ENCODE data around the gene KRT1. TPM values are rescaled to one million over a fixed set of nuclear protein-coding genes. Genes with fewer than 3 reads are reported as not detected.

KRT1 gene
- polyA plus RNA-seq, 1 of the 3 experiments (the other 2 are of a cell fraction): not detected

GRCh38 chr12:52670961-52671360 lies 9.2 kb downstream of the KRT1 start:
- Histone ChIP-seq H3K79me2 (ENCODE audit: insufficient read depth) (no peaks in the 10 kb centered on the region), H3K9ac (no peak overlapping the region), H3K9me2 (no peaks in the 10 kb centered on the region), H4K20me1 (ENCODE audit: insufficient read depth) (no peaks in the 10 kb centered on the region), H3K4me3 (ENCODE audit: low read depth in 2 of 2, low read length in 1 of 2) (no peak overlapping the region), H3K9me3 (no peaks in the 10 kb centered on the region), H2AFZ (ENCODE audit: low read depth) (no peak overlapping the region), H3K27ac (ENCODE audit: low read depth in 2 of 2, low read length in 1 of 2) (no peak overlapping the region), H3K36me3 (replicated peaks in 1 of 2; ENCODE audit: control insufficient read depth in 1 of 2, insufficient read depth in 2 of 2, low read length in 1 of 2) (no peaks in the 10 kb centered on the region), H3K4me2 (no peak overlapping the region), H3F3A (replicated peaks; ENCODE audit: insufficient read depth) (no peaks in the 10 kb centered on the region), H3K4me1 (ENCODE audit: control insufficient read depth in 1 of 2, insufficient read depth in 2 of 2, low read depth in 1 of 2, low read length in 1 of 2) (no peaks in the 10 kb centered on the region), H3K27me3 (ENCODE audit: insufficient read depth) (peaks cover 43% of the 10 kb centered on the region)
- ChIA-PET CTCF (no interaction called here), POLR2A (no interaction called here)
- TF ChIP-seq FOSL2 (IDR thresholded peaks at IDR 0.05; ENCODE audit: borderline replicate concordance, low read depth) (no peak), RFX5 (IDR thresholded peaks at IDR 0.05; ENCODE audit: low read length) (no peak), MEF2A (IDR thresholded peaks at IDR 0.05; ENCODE audit: borderline replicate concordance, low read depth) (no peak), RAD21 (IDR thresholded peaks at IDR 0.05; ENCODE audit: low read length) (no peak), SMC3 (IDR thresholded peaks at IDR 0.05; ENCODE audit: low read depth, low read length) (no peak), ZBTB33 (IDR thresholded peaks at IDR 0.05; ENCODE audit: borderline replicate concordance, low read depth) (no peak), ELF1 (IDR thresholded peaks at IDR 0.05) (no peak), RXRA (IDR thresholded peaks at IDR 0.05; ENCODE audit: borderline replicate concordance, low read depth) (no peak), MAX (IDR thresholded peaks at IDR 0.05; ENCODE audit: low read depth) (no peak)
- TF ChIP-seq, protein P1, sequence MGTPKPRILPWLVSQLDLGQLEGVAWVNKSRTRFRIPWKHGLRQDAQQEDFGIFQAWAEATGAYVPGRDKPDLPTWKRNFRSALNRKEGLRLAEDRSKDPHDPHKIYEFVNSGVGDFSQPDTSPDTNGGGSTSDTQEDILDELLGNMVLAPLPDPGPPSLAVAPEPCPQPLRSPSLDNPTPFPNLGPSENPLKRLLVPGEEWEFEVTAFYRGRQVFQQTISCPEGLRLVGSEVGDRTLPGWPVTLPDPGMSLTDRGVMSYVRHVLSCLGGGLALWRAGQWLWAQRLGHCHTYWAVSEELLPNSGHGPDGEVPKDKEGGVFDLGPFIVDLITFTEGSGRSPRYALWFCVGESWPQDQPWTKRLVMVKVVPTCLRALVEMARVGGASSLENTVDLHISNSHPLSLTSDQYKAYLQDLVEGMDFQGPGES (IDR thresholded peaks at IDR 0.05; ENCODE audit: low read depth, low read length): no peak
- TF ChIP-seq, protein P2, sequence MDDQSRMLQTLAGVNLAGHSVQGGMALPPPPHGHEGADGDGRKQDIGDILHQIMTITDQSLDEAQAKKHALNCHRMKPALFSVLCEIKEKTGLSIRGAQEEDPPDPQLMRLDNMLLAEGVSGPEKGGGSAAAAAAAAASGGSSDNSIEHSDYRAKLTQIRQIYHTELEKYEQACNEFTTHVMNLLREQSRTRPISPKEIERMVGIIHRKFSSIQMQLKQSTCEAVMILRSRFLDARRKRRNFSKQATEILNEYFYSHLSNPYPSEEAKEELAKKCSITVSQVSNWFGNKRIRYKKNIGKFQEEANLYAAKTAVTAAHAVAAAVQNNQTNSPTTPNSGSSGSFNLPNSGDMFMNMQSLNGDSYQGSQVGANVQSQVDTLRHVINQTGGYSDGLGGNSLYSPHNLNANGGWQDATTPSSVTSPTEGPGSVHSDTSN (IDR thresholded peaks at IDR 0.05): no peak
- TF ChIP-seq, protein P3, sequence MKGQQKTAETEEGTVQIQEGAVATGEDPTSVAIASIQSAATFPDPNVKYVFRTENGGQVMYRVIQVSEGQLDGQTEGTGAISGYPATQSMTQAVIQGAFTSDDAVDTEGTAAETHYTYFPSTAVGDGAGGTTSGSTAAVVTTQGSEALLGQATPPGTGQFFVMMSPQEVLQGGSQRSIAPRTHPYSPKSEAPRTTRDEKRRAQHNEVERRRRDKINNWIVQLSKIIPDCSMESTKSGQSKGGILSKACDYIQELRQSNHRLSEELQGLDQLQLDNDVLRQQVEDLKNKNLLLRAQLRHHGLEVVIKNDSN (IDR thresholded peaks at IDR 0.05; ENCODE audit: borderline replicate concordance, low read depth): no peak
- DNase-seq: no peak
- WGBS (ENCODE audit: low lambda C conversion rate): 25% methylated on average over 3 of the region's 3 CpGs

GRCh38 chr12:52670506-52670905 lies 9.7 kb downstream of the KRT1 start:
- Histone ChIP-seq H3K4me1 (ENCODE audit: control insufficient read depth in 1 of 2, insufficient read depth in 2 of 2, low read depth in 1 of 2, low read length in 1 of 2) (no peaks in the 10 kb centered on the region), H3K36me3 (replicated peaks in 1 of 2; ENCODE audit: control insufficient read depth in 1 of 2, insufficient read depth in 2 of 2, low read length in 1 of 2) (no peaks in the 10 kb centered on the region), H3F3A (replicated peaks; ENCODE audit: insufficient read depth) (no peaks in the 10 kb centered on the region), H3K27me3 (ENCODE audit: insufficient read depth) (peaks cover 43% of the 10 kb centered on the region), H3K4me2 (no peak overlapping the region), H3K9me3 (no peaks in the 10 kb centered on the region), H3K79me2 (ENCODE audit: insufficient read depth) (no peaks in the 10 kb centered on the region), H4K20me1 (ENCODE audit: insufficient read depth) (no peaks in the 10 kb centered on the region), H3K4me3 (ENCODE audit: low read depth in 2 of 2, low read length in 1 of 2) (no peak overlapping the region), H3K27ac (ENCODE audit: low read depth in 2 of 2, low read length in 1 of 2) (no peak overlapping the region), H3K9me2 (no peaks in the 10 kb centered on the region), H2AFZ (ENCODE audit: low read depth) (no peak overlapping the region), H3K9ac (no peak overlapping the region)
- no peak for TF ChIP-seq NFIC (IDR thresholded peaks at IDR 0.05; ENCODE audit: borderline replicate concordance)
- TF ChIP-seq EP300 (IDR thresholded peaks at IDR 0.05; ENCODE audit: borderline replicate concordance in 1 of 2, low read depth in 1 of 2, low read length in 1 of 2): no peak
- no peak for TF ChIP-seq GATA2 (CRISPR knock-in tag; IDR thresholded peaks at IDR 0.05)
- TF ChIP-seq RXRA (IDR thresholded peaks at IDR 0.05; ENCODE audit: borderline replicate concordance, low read depth): no peak
- no peak for TF ChIP-seq ELF1 (IDR thresholded peaks at IDR 0.05)
- TF ChIP-seq FOSL2 (IDR thresholded peaks at IDR 0.05; ENCODE audit: borderline replicate concordance, low read depth): no peak
- TF ChIP-seq USF2 (IDR thresholded peaks at IDR 0.05; ENCODE audit: borderline replicate concordance, low read depth, low read length): no peak
- no peak for TF ChIP-seq NRF1 (IDR thresholded peaks at IDR 0.05; ENCODE audit: low read depth, low read length)
- no peak for TF ChIP-seq ZBTB33 (IDR thresholded peaks at IDR 0.05; ENCODE audit: borderline replicate concordance, low read depth)
- TF ChIP-seq, protein P3 (IDR thresholded peaks at IDR 0.05; ENCODE audit: borderline replicate concordance, low read depth): no peak
- ChIA-PET POLR2A (no interaction called here), CTCF (no interaction called here)
- DNase-seq: no peak
- 21% methylated on average over 4 of the region's 4 CpGs for WGBS (ENCODE audit: low lambda C conversion rate)
